Measurements from ENCODE around the gene PPP1R1B. TPM values are rescaled to one million over a fixed set of nuclear protein-coding genes. Genes with fewer than 3 reads are reported as not detected.

Gene PPP1R1B
- total and polyA plus RNA-seq, 2 of the 4 experiments (the other 2 are of a cell fraction): not detected

DNA sequence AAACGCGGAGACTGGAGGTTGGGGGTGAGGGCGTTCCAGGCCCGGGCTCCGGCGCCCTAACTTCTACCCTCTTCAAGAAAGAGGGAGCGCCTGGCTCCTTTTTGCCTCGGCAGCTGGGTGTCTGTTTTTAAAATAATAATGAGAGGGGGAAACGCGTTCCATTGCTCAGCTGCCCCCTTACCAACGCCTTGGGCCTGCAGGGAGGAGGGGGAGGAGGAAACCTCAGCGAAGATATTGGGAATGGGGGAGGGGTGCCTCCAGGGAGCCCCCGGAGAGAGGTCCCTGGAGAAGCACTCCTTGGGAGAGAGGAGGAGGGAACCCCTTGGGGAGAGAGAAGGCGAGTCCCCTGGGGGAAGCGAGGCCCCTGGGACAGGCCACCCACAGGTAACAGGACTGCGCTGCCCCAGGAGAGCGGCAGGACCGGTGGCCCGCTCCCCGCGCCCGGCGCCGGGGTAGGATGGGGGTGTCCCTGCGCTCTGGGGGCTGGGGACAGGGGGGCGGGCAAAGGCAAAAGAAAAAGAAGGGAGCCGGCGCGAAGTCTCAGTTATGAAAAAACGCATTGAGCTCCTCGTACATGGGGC is 21.8 kb upstream of the PPP1R1B start:
- Histone ChIP-seq H3K9me1 (ENCODE audit: insufficient read depth, low read length) (no peaks in the 10 kb centered on the region), H2BK5ac (ENCODE audit: low read depth, low read length, poor library complexity, severe bottlenecking) (no peak overlapping the region), H2AK9ac (replicated peaks; ENCODE audit: low read depth, low read length, poor library complexity) (no peak overlapping the region), H2AFZ (replicated peaks; ENCODE audit: low read length, poor library complexity) (no peak overlapping the region), H3K18ac (ENCODE audit: low read depth, low read length) (no peak overlapping the region), H2BK15ac (ENCODE audit: low read depth, low read length) (no peak overlapping the region), H3K4me1 (ENCODE audit: control insufficient read depth, insufficient read depth, low read length) (no peaks in the 10 kb centered on the region; the same call in 1 of the 2 replicates), H4K8ac (ENCODE audit: low read depth in 2 of 2, low read length in 2 of 2) (no peak overlapping the region), H4K5ac (ENCODE audit: low read depth, low read length) (no peak overlapping the region), H3K36me3 (ENCODE audit: control insufficient read depth, insufficient read depth, low read length) (no peaks in the 10 kb centered on the region), H3K27ac (ENCODE audit: insufficient read depth, low read length) (no peak overlapping the region), H3K79me1 (ENCODE audit: low read depth in 1 of 2, low read length in 2 of 2) (no peaks in the 10 kb centered on the region), H3K4ac (ENCODE audit: low read depth, low read length) (no peak overlapping the region), H3K4me2 (ENCODE audit: low read depth, low read length) (no peak overlapping the region), H3K9me3 (ENCODE audit: control insufficient read depth, insufficient read depth, low read length) (0 out of 2 replicates have a peak, but pooled peaks cover 2% of the 10 kb centered on the region), H4K91ac (ENCODE audit: insufficient read depth, low read depth, low read length) (no peak overlapping the region), H2BK20ac (ENCODE audit: low read depth, low read length) (no peak overlapping the region), H3K4me3 (ENCODE audit: insufficient read depth, low read depth, low read length) (no peak overlapping the region), H3K56ac (ENCODE audit: extremely low read depth, insufficient read depth, low read length) (no peak overlapping the region), H3K27me3 (ENCODE audit: control insufficient read depth, insufficient read depth, low read length) (peaks cover 98% of the 10 kb centered on the region), H4K20me1 (ENCODE audit: insufficient read depth, low read length) (peaks cover 10% of the 10 kb centered on the region; the same call in 1 of the 2 replicates), H2AK5ac (ENCODE audit: low read depth, low read length) (no peak overlapping the region), H3K9ac (ENCODE audit: low read depth, low read length) (no peak overlapping the region), H3K23ac (ENCODE audit: low read depth, low read length) (no peak overlapping the region), H3K14ac (replicated peaks; ENCODE audit: low read depth, low read length) (no peak overlapping the region), H2BK120ac (ENCODE audit: low read depth, low read length) (no peak overlapping the region)
- no peak for ATAC-seq (ENCODE audit: low read depth)
- CTCF ChIA-PET: interaction anchor here (0.7 kb wide), 1 partner anchor 65 kb away, joined by 3 read pairs; no protein-coding TSS in a partner anchor
- 0% methylated on average over 8 of the region's 31 CpGs; no CpG with 5 or more reads in 1 of the 2 experiments for WGBS, 2 experiments (ENCODE audit: extremely low coverage in 2 of 2, insufficient read length in 1 of 2)
- intact Hi-C loops (cut with micrococcal nuclease) (no loop called here), in situ Hi-C loops (cut with MboI; ENCODE audit: low sequenced_read_pairs) (no loop called here), dilution Hi-C loops (cut with HindIII; ENCODE audit: low sequenced_read_pairs, unreplicated experiment) (no loop called here)
- no peak for DNase-seq
- no TSS peak for BruUV-seq (replicated peaks)
- POLR2A ChIA-PET (ENCODE audit: unreplicated experiment): no interaction called here
- TF ChIP-seq RAD21 (IDR thresholded peaks at IDR 0.05; ENCODE audit: low read length) (no peak), RFX5 (IDR thresholded peaks at IDR 0.05; ENCODE audit: low read depth, low read length) (no peak), CHD1 (IDR thresholded peaks at IDR 0.05; ENCODE audit: low read depth, low read length) (no peak), MAFK (IDR thresholded peaks at IDR 0.05; ENCODE audit: low read depth, low read length) (no peak), FOS (IDR thresholded peaks at IDR 0.05; ENCODE audit: low read depth, low read length) (no peak), NFE2L2 (IDR thresholded peaks at IDR 0.05; ENCODE audit: low read depth, low read length) (no peak), CEBPB (IDR thresholded peaks at IDR 0.05; ENCODE audit: low read depth, low read length) (no peak), SMC3 (IDR thresholded peaks at IDR 0.05; ENCODE audit: low read depth, low read length) (no peak), RCOR1 (IDR thresholded peaks at IDR 0.05; ENCODE audit: insufficient replicate concordance, low read length) (no peak), POLR2A (IDR thresholded peaks at IDR 0.05; ENCODE audit: low read depth, low read length) (no peak), MAZ (IDR thresholded peaks at IDR 0.05; ENCODE audit: borderline replicate concordance, low read depth, low read length) (no peak), BHLHE40 (IDR thresholded peaks at IDR 0.05; ENCODE audit: low read depth, low read length) (no peak)
- TF ChIP-seq, protein P1, sequence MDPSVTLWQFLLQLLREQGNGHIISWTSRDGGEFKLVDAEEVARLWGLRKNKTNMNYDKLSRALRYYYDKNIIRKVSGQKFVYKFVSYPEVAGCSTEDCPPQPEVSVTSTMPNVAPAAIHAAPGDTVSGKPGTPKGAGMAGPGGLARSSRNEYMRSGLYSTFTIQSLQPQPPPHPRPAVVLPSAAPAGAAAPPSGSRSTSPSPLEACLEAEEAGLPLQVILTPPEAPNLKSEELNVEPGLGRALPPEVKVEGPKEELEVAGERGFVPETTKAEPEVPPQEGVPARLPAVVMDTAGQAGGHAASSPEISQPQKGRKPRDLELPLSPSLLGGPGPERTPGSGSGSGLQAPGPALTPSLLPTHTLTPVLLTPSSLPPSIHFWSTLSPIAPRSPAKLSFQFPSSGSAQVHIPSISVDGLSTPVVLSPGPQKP (IDR thresholded peaks at IDR 0.05; ENCODE audit: borderline replicate concordance, low read depth, low read length): no peak
- TF ChIP-seq, protein P2, sequence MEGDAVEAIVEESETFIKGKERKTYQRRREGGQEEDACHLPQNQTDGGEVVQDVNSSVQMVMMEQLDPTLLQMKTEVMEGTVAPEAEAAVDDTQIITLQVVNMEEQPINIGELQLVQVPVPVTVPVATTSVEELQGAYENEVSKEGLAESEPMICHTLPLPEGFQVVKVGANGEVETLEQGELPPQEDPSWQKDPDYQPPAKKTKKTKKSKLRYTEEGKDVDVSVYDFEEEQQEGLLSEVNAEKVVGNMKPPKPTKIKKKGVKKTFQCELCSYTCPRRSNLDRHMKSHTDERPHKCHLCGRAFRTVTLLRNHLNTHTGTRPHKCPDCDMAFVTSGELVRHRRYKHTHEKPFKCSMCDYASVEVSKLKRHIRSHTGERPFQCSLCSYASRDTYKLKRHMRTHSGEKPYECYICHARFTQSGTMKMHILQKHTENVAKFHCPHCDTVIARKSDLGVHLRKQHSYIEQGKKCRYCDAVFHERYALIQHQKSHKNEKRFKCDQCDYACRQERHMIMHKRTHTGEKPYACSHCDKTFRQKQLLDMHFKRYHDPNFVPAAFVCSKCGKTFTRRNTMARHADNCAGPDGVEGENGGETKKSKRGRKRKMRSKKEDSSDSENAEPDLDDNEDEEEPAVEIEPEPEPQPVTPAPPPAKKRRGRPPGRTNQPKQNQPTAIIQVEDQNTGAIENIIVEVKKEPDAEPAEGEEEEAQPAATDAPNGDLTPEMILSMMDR (conservative IDR thresholded peaks at IDR 0.05; ENCODE audit: low read depth, low read length): no peak
- TF ChIP-seq, protein P3, sequence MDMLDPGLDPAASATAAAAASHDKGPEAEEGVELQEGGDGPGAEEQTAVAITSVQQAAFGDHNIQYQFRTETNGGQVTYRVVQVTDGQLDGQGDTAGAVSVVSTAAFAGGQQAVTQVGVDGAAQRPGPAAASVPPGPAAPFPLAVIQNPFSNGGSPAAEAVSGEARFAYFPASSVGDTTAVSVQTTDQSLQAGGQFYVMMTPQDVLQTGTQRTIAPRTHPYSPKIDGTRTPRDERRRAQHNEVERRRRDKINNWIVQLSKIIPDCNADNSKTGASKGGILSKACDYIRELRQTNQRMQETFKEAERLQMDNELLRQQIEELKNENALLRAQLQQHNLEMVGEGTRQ (IDR thresholded peaks at IDR 0.05; ENCODE audit: low read depth, low read length): no peak
